Fibroblast of lung (primary cell): Measurements from ENCODE around the gene DSG1.

Source experiments
- CTCF ChIP-seq, 2 donors: IDR thresholded peaks in 1 of 2; conservative IDR thresholded peaks in 1 of 2; 1 replicate in 1 of 2; 2 replicates in 1 of 2; pipeline ENCODE4 v1.5.1; 2011 to 2012; ENCODE audit warnings: low read length in 2 of 2, control low read depth in 1 of 2, inconsistent platforms in 1 of 2, low read depth in 1 of 2, mild to moderate bottlenecking in 1 of 2
- EZH2 ChIP-seq: IDR thresholded peaks from 2 replicates; pipeline ENCODE4 v1.5.1; 2012; ENCODE audit warnings: low read length, control low read depth, mild to moderate bottlenecking; ENCODE audit errors: missing control alignments

DNA sequence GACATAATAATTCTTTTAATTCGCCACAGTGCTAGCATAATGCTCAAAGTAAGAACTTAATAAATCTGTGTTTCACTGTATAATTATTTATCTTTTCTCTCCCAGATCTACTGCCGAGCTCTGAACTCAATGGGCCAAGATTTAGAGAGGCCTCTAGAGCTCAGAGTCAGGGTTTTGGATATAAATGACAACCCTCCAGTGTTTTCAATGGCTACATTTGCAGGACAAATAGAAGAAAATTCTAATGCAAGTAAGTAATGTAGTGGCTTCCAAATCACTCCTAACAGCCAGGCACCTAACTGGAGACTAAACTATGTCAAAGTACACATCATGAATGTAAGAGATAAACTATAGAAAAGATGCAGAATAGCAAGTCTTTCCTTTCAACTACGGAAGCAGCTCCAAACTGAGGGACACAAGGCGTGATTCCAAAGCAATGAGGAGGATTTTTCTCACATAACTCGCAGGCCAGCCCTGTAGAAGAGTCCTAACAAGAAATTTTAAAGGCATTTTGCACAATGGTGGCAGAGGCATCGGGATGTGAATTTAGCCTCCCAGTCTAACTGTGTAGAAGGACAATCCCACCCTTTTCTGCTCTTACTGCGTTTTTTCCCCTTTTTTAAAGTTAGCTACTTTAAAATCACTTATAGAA is 12.0 kb downstream of the DSG1 start:
- no peak for TF ChIP-seq CTCF (conservative IDR thresholded peaks at IDR 0.05 in 1 of 2, IDR thresholded peaks at IDR 0.05 in 1 of 2; ENCODE audit: low read depth in 1 of 2, low read length in 2 of 2)
- no peak for TF ChIP-seq EZH2
